Gastrocnemius medialis (tissue), 4 donors: ENCODE measurements around the gene SPTBN1. TPM values are rescaled to one million over a fixed set of nuclear protein-coding genes. Genes with fewer than 3 reads are reported as not detected.

Source experiments
- ATAC-seq, 2 donors: fragments of 150-250 bp; one replicate each; pipeline ENCODE4 v1.9.1; 2016
- DNase-seq, 2 donors: peaks; one replicate each; pipeline ENCODE4 v3.0.0-alpha.2; 2019
- H3K27ac ChIP-seq, 4 donors: fragments of 200-600 bp; sonication (generic); 1 replicate in 1 of 4; 2 replicates in 3 of 4; pipeline ENCODE4 v1.5.1; 2016 to 2018; ENCODE audit warnings: mild to moderate bottlenecking in 2 of 4, moderate library complexity in 1 of 4
- H3K27me3 ChIP-seq, 3 donors: fragments of 200-600 bp; sonication (generic) in 2 of 3; 1 replicate in 1 of 3; 2 replicates in 2 of 3; pipeline versions ENCODE4 v1.5.1 to v1.6.0; 2016 to 2019; ENCODE audit warnings: mild to moderate bottlenecking in 1 of 3, moderate library complexity in 1 of 3
- H3K36me3 ChIP-seq, 2 donors: fragments of 200-600 bp; sonication (generic) in 1 of 2; one replicate each; pipeline ENCODE4 v1.5.1; 2017 to 2018
- H3K4me1 ChIP-seq, 2 donors: fragments of 200-600 bp; sonication (generic) in 1 of 2; one replicate each; pipeline ENCODE4 v1.5.1; 2016 to 2017; ENCODE audit warnings: mild to moderate bottlenecking in 2 of 2
- H3K4me3 ChIP-seq, 4 donors: fragments of 200-600 bp; sonication (generic) in 3 of 4; 1 replicate in 1 of 4; 2 replicates in 3 of 4; pipeline ENCODE4 v1.5.1; 2016 to 2019; ENCODE audit warnings: mild to moderate bottlenecking in 2 of 4
- H3K9me3 ChIP-seq, 3 donors: fragments of 200-600 bp; sonication (generic) in 2 of 3; 1 replicate in 1 of 3; 2 replicates in 2 of 3; pipeline ENCODE4 v1.5.1; 2016 to 2019
- POLR2A ChIP-seq, 2 donors: fragments of 450-650 bp; IDR thresholded peaks; one replicate each; pipeline ENCODE4 v1.6.1; 2017; ENCODE audit warnings: antibody characterized with exemption in 2 of 2, mild to moderate bottlenecking in 2 of 2, moderate library complexity in 2 of 2
- in situ Hi-C, 4 donors: fragments of 200-750 bp; cut with MboI; loops; one replicate each; pipeline versions ENCODE4 v1.15.0 to v1.8.0; 2017; ENCODE audit warnings: low sequenced_read_pairs in 4 of 4
- intact Hi-C: fragments of 100-400 bp; cut with DNase I; formaldehyde crosslinking; loops from one replicate; pipeline ENCODE4 v1.15.1; 2023; ENCODE audit warnings: low total_unique reads
- total RNA-seq, 4 donors: library from RNA; depleted of rRNA; stranded (reverse); fragments of >200 nt; gene quantifications; one replicate each; pipeline versions ENCODE4 v1.1.0 to v1.2.3, GENCODE V29; 2016
- TF ChIP-seq, protein P1 (sequence below), 5 experiments: fragments of 450-650 bp in 3 of 5; fragments of 200-600 bp in 2 of 5; sonication (generic) in 2 of 5; IDR thresholded peaks in 4 of 5; conservative IDR thresholded peaks in 1 of 5; 1 replicate in 4 of 5; 2 replicates in 1 of 5; pipeline ENCODE4 v1.5.1; 2016 to 2019; ENCODE audit warnings: antibody characterized with exemption in 5 of 5, mild to moderate bottlenecking in 3 of 5, moderate library complexity in 3 of 5

Gene SPTBN1
- total RNA-seq, 4 donors from 2014 or later = 107 to 191 (median 119) TPM

DNA sequence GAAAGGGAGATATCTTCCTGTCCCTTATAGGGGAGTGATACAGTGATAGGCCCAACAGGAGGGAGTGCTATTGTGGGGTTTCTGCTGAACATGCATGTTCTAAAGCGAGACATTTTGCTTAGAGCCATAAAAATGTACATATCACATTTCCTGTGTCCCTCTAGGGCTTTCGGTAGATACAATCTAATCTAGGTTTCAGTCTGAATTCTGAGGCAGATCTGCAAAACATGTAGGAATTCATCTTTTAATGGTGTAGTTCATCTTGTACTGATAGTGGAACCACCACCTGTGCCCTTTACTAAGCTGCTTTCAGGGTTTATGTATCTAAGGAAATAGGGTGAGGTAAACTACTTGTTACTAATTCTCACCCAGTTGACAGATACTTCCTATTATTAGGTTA, 73.8 kb downstream of the SPTBN1 start:
- intact Hi-C loops = loop anchor here (10.0 kb wide), 2 partner anchors 75 to 105 kb away; no protein-coding TSS in a partner anchor
- peak overlapping the region in 1 of 4 donors; percentile 17 for H3K27ac ChIP-seq
- no peaks in the 10 kb centered on the region for H3K27me3 ChIP-seq
- no peak for ATAC-seq
- DNase-seq = no peak
- in situ Hi-C loops = loop anchor here in 3 of 4 donors (10.0 kb wide), 1 partner anchor 175 kb away; no protein-coding TSS in a partner anchor
- TF ChIP-seq, protein P1, sequence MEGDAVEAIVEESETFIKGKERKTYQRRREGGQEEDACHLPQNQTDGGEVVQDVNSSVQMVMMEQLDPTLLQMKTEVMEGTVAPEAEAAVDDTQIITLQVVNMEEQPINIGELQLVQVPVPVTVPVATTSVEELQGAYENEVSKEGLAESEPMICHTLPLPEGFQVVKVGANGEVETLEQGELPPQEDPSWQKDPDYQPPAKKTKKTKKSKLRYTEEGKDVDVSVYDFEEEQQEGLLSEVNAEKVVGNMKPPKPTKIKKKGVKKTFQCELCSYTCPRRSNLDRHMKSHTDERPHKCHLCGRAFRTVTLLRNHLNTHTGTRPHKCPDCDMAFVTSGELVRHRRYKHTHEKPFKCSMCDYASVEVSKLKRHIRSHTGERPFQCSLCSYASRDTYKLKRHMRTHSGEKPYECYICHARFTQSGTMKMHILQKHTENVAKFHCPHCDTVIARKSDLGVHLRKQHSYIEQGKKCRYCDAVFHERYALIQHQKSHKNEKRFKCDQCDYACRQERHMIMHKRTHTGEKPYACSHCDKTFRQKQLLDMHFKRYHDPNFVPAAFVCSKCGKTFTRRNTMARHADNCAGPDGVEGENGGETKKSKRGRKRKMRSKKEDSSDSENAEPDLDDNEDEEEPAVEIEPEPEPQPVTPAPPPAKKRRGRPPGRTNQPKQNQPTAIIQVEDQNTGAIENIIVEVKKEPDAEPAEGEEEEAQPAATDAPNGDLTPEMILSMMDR (IDR thresholded peaks at IDR 0.05 in 4 of 5, conservative IDR thresholded peaks at IDR 0.05 in 1 of 5) = no peak
- TF ChIP-seq POLR2A (IDR thresholded peaks at IDR 0.05) = no peak
- H3K36me3 ChIP-seq = peaks cover 0 to 19% of the 10 kb centered on the region in 2 donors
- H3K9me3 ChIP-seq = no peaks in the 10 kb centered on the region
- H3K4me3 ChIP-seq = no peak overlapping the region
- H3K4me1 ChIP-seq = peaks cover 5 to 43% of the 10 kb centered on the region in 2 donors

DNA sequence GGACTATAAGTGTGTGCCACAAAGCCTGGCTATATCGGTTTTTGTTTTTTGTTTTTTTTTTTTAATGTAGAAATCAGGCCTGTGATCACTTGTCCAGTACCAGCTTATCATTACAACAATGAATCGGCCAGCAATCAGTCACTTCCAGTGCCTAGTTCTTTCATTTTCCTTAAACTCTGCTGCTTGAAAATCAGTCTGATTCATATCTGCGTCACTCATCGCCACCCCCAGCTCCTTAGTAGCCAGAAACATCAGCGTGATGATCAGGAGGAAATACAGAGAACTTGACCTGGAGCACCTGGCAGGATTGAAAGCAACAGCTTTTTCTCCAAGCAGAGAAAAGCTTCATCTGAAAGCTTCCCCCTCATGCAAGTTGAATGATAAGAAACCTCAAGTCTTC, 75.4 kb downstream of the SPTBN1 start:
- no peak for ATAC-seq
- H3K36me3 ChIP-seq = peaks cover 0 to 12% of the 10 kb centered on the region in 2 donors

DNA sequence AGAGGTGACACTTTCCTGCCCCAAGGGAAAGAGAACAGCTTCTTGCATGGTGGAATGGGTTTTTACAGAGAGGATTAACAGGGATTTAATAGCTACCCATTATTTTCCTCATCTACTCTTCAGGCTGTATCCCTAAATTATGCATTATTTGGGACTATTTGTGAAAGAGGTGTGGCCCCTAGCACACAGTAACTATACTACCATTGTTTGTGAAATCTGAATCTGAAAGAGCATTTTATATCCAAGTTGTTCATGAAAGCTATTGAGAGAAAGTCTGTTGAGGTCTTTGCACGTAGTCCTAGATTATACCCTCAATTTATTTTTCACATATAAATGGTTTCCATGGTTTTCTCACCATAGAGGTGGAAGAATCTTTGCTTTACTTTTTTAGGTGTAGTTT, 78.1 kb downstream of the SPTBN1 start:
- TF ChIP-seq, protein P1 (IDR thresholded peaks at IDR 0.05 in 4 of 5, conservative IDR thresholded peaks at IDR 0.05 in 1 of 5) = no peak
- no peak for TF ChIP-seq POLR2A (IDR thresholded peaks at IDR 0.05)
- Histone ChIP-seq H3K9me3 (no peaks in the 10 kb centered on the region), H3K36me3 (peaks cover 0 to 4% of the 10 kb centered on the region in 2 donors), H3K27me3 (no peaks in the 10 kb centered on the region), H3K4me3 (no peak overlapping the region), H3K4me1 (peaks cover 0 to 19% of the 10 kb centered on the region in 2 donors), H3K27ac (no peak overlapping the region)
- DNase-seq = no peak
- ATAC-seq = no peak
- intact Hi-C loops (no loop called here), in situ Hi-C loops (no loop called here)

More for the DNA sequence above, 75.4 kb downstream of the SPTBN1 start:
- TF ChIP-seq POLR2A (IDR thresholded peaks at IDR 0.05) = no peak
- TF ChIP-seq, protein P1 (IDR thresholded peaks at IDR 0.05 in 4 of 5, conservative IDR thresholded peaks at IDR 0.05 in 1 of 5) = no peak
- H3K27ac ChIP-seq = peak overlapping the region in 1 of 4 donors; percentile 3
- intact Hi-C loops (no loop called here), in situ Hi-C loops (no loop called here)
- DNase-seq = no peak
- no peaks in the 10 kb centered on the region for H3K27me3 ChIP-seq
- H3K4me3 ChIP-seq = no peak overlapping the region
- no peaks in the 10 kb centered on the region for H3K9me3 ChIP-seq
- peaks cover 0 to 37% of the 10 kb centered on the region in 2 donors for H3K4me1 ChIP-seq

DNA sequence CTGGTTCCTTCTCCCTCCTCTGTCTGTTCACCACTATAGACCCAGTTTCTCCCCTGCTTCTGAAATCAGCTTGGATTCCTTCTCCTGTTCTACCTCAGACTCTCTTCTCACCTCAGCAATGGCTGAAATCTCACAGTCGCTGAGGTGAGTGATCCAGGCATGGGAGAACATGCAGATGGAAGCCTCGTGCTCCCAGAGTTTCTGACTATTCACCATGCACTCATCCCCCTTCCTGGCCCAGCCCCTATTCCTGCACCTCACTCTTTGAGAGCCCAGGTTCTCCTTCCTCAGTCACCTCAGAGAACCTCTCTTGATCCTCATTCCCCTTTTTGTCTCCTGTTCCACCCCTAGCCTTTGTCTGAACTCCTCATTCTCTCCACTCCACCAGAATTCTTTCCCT, 78.5 kb downstream of the SPTBN1 start:
- DNase-seq = no peak
- H3K4me1 ChIP-seq = peaks cover 0 to 22% of the 10 kb centered on the region in 2 donors
- H3K36me3 ChIP-seq = peaks cover 0 to 4% of the 10 kb centered on the region in 2 donors
- intact Hi-C loops = no loop called here
- in situ Hi-C loops = no loop called here
- H3K27me3 ChIP-seq = no peaks in the 10 kb centered on the region
- no peaks in the 10 kb centered on the region for H3K9me3 ChIP-seq
- H3K4me3 ChIP-seq = no peak overlapping the region
- no peak for ATAC-seq
- no peak overlapping the region for H3K27ac ChIP-seq
- TF ChIP-seq, protein P1 (IDR thresholded peaks at IDR 0.05 in 4 of 5, conservative IDR thresholded peaks at IDR 0.05 in 1 of 5) = no peak
- TF ChIP-seq POLR2A (IDR thresholded peaks at IDR 0.05) = no peak
